Erythroblast (primary cell): ENCODE data around the gene SLC25A10.

Experiments used
- DNase-seq, 2 experiments: peaks; one replicate each; lab custom pipeline; 2025; lab: John Stamatoyannopoulos, UW
- GATA1 ChIP-seq: IDR thresholded peaks from 2 replicates; pipeline ENCODE4 v1.6.1; 2011; ENCODE audit warnings: low read depth, mild to moderate bottlenecking, control low read depth, low read length, moderate library complexity
- POLR2A ChIP-seq: IDR thresholded peaks from 2 replicates; pipeline ENCODE4 v1.6.1; 2011; ENCODE audit warnings: mild to moderate bottlenecking, low read length

The SLC25A10 gene

DNA sequence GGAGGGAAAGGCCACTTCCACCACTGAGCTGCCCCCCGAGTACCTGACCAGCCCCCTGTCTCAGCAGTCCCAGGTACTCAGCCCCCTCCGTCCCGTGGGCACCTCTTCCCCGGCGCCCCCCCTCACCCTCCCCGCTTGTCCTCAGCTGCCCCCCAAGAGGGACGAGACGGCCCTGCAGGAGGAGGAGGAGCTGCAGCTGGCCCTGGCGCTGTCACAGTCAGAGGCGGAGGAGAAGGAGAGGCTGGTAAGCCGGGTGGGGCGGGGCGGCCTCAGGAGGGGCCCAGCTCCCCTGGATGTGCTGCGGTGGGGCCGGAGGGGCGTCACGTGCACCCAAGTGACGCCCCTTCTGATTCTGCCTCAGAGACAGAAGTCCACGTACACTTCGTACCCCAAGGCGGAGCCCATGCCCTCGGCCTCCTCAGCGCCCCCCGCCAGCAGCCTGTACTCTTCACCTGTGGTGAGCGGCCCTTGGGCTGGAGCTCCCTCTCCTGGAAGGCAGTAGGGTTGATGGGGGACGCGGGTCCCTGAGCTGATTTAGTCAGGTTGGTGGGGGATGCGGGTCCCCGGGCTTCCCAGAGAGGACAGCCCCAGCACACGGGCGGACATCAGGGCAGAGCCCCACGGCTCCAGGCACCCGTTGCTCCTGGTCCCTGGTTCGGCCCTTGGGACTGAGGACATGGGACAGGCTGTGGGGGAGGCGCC lies 18.4 kb upstream of the SLC25A10 start:
- no peak for DNase-seq
- TF ChIP-seq POLR2A (no peak), GATA1 (no peak)

- DNase-seq = no peak
- TF ChIP-seq GATA1 (no peak), POLR2A (no peak)
Observed at GRCh38 chr17:81694810-81695209, 17.3 kb upstream of the SLC25A10 start.

GRCh38 chr17:81695211-81695610 lies 16.9 kb upstream of the SLC25A10 start:
- no peak for DNase-seq
- TF ChIP-seq POLR2A = no peak
- no peak for TF ChIP-seq GATA1

DNA sequence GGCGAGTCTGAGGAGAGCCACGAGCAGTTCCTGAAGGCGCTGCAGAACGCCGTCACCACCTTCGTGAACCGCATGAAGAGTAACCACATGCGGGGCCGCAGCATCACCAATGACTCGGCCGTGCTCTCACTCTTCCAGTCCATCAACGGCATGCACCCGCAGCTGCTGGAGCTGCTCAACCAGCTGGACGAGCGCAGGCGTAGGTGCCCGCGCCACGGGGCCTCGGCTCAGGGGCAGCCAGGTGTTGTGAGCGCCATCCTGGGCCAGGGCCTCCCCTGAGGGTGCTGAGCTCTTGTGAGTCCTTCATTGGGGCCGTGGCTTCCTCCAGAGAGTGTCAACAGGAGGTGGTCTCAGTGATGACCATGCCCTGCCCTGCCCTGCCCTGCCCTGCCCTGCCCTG lies 16.3 kb upstream of the SLC25A10 start:
- TF ChIP-seq GATA1 = no peak
- TF ChIP-seq POLR2A = no peak
- no peak for DNase-seq

DNA sequence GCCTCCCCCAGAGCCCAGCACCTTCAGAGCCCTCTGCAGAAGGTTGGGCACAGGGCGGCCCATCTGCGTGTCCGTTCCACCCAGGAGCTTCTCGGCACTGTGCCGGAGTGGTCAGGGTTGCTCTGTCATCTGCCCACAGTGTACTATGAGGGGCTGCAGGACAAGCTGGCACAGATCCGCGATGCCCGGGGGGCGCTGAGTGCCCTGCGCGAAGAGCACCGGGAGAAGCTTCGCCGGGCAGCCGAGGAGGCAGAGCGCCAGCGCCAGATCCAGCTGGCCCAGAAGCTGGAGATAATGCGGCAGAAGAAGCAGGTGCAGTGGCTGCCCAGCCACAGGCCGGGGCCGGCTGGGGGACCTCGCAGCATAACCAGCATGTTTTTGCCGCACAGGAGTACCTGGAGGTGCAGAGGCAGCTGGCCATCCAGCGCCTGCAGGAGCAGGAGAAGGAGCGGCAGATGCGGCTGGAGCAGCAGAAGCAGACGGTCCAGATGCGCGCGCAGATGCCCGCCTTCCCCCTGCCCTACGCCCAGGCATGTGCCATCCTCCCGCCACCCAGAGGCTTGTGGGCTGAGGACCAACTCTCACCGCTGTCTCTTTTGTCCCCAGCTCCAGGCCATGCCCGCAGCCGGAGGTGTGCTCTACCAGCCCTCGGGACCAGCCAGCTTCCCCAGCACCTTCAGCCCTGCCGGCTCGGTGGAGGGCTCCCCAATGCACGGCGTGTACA lies 15.7 kb upstream of the SLC25A10 start:
- no peak for DNase-seq
- no peak for TF ChIP-seq GATA1
- no peak for TF ChIP-seq POLR2A

DNA sequence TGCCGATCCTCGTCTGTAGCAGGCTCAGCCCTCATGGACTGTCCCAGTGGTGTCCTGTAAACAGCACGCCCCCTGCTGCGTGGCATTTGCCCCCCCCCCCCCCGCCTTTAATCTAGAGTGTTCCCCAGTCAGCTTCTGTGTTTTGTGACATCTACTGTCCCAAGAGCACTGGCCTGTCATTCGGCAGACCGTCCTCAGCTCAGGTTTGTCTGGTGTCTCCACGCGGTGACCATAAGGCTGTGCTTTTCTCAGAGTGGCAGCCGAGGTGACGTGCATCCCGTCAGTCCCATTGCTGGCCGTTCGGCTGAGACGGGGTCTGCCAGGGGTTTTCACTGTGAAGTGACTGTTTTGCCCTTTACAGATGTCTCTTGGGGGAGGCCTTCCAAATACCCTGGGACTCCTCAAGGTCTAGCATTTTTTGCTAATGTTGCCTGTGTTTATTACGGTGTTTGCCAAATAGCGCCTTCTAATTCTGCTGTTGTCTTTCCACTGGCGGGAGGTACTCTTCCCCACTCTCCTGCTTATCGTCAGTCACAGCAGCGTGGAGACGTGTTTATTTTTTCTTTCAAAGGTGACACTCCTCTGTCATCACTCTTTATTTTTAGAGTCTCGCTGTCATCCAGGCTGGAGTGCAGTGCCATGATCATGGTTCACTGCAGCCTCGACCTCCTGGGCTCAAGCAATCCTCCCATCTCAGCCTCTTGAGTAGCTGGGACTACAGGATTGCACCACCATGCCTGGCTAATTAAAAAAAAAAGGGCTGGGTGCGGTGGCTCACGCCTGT lies 14.6 kb upstream of the SLC25A10 start:
- TF ChIP-seq POLR2A (no peak), GATA1 (no peak)
- no peak for DNase-seq

DNA sequence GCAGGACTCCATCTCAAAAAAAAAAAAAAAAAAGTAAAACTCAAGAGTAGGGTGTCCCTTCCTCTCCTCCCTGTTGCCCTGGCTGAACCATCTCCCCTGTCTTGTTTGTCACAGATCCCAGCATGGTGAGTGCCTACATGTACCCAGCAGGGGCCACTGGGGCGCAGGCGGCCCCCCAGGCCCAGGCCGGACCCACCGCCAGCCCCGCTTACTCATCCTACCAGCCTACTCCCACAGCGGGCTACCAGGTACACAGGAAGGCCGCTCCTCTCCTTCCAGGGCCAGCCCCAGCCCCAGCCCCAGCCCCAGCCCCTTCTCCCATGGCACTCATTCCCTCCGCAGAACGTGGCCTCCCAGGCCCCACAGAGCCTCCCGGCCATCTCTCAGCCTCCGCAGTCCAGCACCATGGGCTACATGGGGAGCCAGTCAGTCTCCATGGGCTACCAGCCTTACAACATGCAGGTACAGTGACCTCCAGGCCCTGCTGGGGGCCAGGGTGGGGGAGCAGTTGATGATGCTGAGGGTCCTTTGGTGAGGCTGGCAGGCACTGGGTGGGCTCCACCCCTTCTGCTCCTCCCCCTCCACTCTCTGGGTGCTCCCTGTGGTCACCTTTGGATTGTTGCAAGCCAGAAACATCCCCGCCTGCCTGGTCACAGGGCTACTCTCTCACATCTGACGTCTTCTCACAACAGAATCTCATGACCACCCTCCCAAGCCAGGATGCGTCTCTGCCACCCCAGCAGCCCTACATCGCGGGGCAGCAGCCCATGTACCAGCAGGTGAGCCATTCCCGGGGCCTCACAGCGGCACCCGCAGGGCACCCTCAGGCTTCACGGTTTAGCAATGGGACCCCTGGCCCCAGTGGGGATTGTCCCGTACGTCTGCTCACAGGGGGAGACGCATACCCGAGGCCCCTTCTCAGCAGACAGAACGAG lies 11.5 kb upstream of the SLC25A10 start:
- TF ChIP-seq POLR2A (no peak), GATA1 (no peak)
- DNase-seq = no peak

DNA sequence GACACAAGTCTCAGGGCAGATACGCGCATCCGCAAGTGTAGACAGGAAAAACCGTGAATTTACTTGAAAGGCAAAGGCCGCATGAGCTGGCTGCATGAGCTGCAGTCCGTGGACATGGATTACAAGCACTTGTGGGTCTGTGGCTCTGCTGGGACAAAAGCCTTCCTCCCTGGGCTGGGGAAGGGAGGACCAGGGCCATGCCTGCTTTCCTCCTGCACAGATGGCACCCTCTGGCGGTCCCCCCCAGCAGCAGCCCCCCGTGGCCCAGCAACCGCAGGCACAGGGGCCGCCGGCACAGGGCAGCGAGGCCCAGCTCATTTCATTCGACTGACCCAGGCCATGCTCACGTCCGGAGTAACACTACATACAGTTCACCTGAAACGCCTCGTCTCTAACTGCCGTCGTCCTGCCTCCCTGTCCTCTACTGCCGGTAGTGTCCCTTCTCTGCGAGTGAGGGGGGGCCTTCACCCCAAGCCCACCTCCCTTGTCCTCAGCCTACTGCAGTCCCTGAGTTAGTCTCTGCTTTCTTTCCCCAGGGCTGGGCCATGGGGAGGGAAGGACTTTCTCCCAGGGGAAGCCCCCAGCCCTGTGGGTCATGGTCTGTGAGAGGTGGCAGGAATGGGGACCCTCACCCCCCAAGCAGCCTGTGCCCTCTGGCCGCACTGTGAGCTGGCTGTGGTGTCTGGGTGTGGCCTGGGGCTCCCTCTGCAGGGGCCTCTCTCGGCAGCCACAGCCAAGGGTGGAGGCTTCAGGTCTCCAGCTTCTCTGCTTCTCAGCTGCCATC lies 10.6 kb upstream of the SLC25A10 start:
- TF ChIP-seq GATA1 (no peak), POLR2A (no peak)
- peak; percentile 72 to 73 for DNase-seq

- TF ChIP-seq GATA1 (no peak), POLR2A (peak; percentile 93)
Observed at GRCh38 chr17:81702934-81703746, 8.9 kb upstream of the SLC25A10 start, which contains the start of gene MRPL12. TSS of gene MRPL12 (plus strand) at chr17:81703367. CDS start at chr17:81703502, 135 bp downstream.

DNA sequence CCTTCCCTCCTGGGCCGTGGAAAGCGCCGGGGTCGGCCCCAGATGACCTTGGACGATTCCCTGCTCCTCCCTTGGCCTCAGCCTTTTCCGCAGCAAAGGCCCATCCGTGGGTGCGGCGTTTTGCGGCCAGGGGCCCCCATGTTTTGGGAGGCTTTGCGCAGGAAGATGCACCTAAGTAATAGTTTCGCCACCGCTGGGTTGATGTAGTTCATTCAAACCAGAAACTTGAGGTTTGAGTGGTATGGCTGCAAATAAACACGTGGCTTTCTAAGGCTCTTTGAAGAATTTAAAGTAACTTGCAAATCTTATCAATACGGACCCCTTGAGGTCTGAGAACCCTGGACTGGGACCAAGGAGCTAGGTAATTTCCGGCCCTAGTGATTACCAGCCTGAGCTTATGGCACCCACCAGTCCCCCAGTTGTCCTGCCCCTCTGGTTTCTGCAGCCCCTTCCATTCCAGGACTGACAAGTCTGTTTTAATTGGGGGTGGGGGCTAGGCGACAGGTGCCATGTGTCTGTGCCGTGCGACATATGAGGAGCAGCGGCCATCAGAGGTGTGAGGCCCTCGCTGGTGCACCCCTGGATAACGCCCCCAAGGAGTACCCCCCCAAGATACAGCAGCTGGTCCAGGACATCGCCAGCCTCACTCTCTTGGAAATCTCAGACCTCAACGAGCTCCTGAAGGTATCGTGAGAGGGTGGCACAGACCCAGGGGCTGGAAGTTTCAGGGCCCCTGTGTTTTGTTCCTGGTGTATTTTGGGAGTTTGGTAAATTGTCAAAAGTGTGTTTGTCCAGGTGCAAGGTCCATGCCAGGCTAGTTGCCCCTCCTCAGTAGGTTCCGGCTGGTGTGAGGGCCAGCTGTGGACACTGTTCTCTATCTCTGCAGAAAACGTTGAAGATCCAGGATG lies 8.1 kb upstream of the SLC25A10 start:
- peak; percentile 60 to 63 for DNase-seq

More at GRCh38 chr17:81702934-81703746, 8.9 kb upstream of the SLC25A10 start, which contains the start of gene MRPL12:
- peak; percentile 94 to 95 for DNase-seq

More for the DNA sequence above, 8.1 kb upstream of the SLC25A10 start:
- TF ChIP-seq POLR2A = no peak
- no peak for TF ChIP-seq GATA1
